Cerebellar nuclear complex (tissue), 1 donor: ENCODE data around the gene COL4A1.

Experiments used
- DNase-seq, 2 experiments: peaks; one replicate each; lab custom pipeline; 2025; lab: John Stamatoyannopoulos, UW

The COL4A1 gene

GRCh38 chr13:110221406-110222117 is 85.4 kb downstream of the COL4A1 start:
- no peak for DNase-seq

- DNase-seq: no peak
Measured at GRCh38 chr13:110220471-110220870, 86.5 kb downstream of the COL4A1 start.

- no peak for DNase-seq
Measured at GRCh38 chr13:110218581-110219201, 88.3 kb downstream of the COL4A1 start.

- no peak for DNase-seq
Measured at GRCh38 chr13:110217811-110218210, 89.1 kb downstream of the COL4A1 start.

- DNase-seq: no peak
Measured at GRCh38 chr13:110217085-110217484, 89.9 kb downstream of the COL4A1 start.

- DNase-seq: no peak
Measured at GRCh38 chr13:110216398-110217041, 90.4 kb downstream of the COL4A1 start.

GRCh38 chr13:110216006-110216397 is 91.0 kb downstream of the COL4A1 start:
- no peak for DNase-seq

GRCh38 chr13:110215606-110216005 is 91.4 kb downstream of the COL4A1 start:
- no peak for DNase-seq

- no peak for DNase-seq
Measured at GRCh38 chr13:110214637-110215036, 92.3 kb downstream of the COL4A1 start.

- no peak for DNase-seq
Measured at GRCh38 chr13:110213461-110214074, 93.4 kb downstream of the COL4A1 start.

- DNase-seq: no peak
Measured at GRCh38 chr13:110212529-110212928, 94.4 kb downstream of the COL4A1 start.

GRCh38 chr13:110211735-110212134 is 95.2 kb downstream of the COL4A1 start:
- DNase-seq: no peak

- DNase-seq: no peak
Measured at GRCh38 chr13:110211046-110211445, 95.9 kb downstream of the COL4A1 start.

GRCh38 chr13:110210604-110210985 is 96.4 kb downstream of the COL4A1 start:
- no peak for DNase-seq

GRCh38 chr13:110209950-110210603 is 96.9 kb downstream of the COL4A1 start:
- DNase-seq: no peak

- no peak for DNase-seq
Measured at GRCh38 chr13:110208116-110208515, 98.8 kb downstream of the COL4A1 start.

GRCh38 chr13:110206996-110207395 is 100.0 kb downstream of the COL4A1 start:
- DNase-seq: no peak

- DNase-seq: no peak
Measured at GRCh38 chr13:110206185-110206584, 100.8 kb downstream of the COL4A1 start.

GRCh38 chr13:110201114-110201513 is 105.8 kb downstream of the COL4A1 start:
- no peak for DNase-seq

GRCh38 chr13:110200276-110200870 is 106.6 kb downstream of the COL4A1 start:
- no peak for DNase-seq

- no peak for DNase-seq
Measured at GRCh38 chr13:110199046-110199831, 107.7 kb downstream of the COL4A1 start.
